ENCODE measurements around the gene DNAJC30. TPM values are rescaled to one million over a fixed set of nuclear protein-coding genes. Genes with fewer than 3 reads are reported as not detected.
"Not testable (repeated sequence)": the region's sequence is repeated elsewhere in the genome, so short reads cannot be mapped to it uniquely, and the experiment has no call there.

The DNAJC30 gene
- polyA plus RNA-seq, 3 donors from 2014 or later: 3.3 to 8.8 (median 7.3) TPM

- H3K36me3 Mint-ChIP-seq: no peaks in the 10 kb centered on the region
- no peak for DNase-seq
Observed at GRCh38 chr7:73669288-73669701, 14.0 kb downstream of the DNAJC30 start.

GRCh38 chr7:73668886-73669230 is 14.4 kb downstream of the DNAJC30 start:
- Mint-ChIP-seq H3K27ac (no peak overlapping the region), H3K4me1 (peaks cover 6 to 11% of the 10 kb centered on the region in 2 donors), H3K27me3 (ENCODE audit: low read depth in 3 of 3) (peaks cover 10 to 28% (median 21%) of the 10 kb centered on the region in 3 donors)

More at GRCh38 chr7:73669288-73669701, 14.0 kb downstream of the DNAJC30 start:
- peaks cover 10 to 24% (median 21%) of the 10 kb centered on the region in 3 donors for H3K27me3 Mint-ChIP-seq (ENCODE audit: low read depth in 3 of 3)
- H3K4me1 Mint-ChIP-seq: peaks cover 6 to 11% of the 10 kb centered on the region in 2 donors
- peaks cover 0 to 2% (median 0%) of the 10 kb centered on the region in 6 donors for H3K9me3 Mint-ChIP-seq
- no peak overlapping the region for H3K27ac Mint-ChIP-seq
- H3K4me3 Mint-ChIP-seq: no peak overlapping the region

DNA sequence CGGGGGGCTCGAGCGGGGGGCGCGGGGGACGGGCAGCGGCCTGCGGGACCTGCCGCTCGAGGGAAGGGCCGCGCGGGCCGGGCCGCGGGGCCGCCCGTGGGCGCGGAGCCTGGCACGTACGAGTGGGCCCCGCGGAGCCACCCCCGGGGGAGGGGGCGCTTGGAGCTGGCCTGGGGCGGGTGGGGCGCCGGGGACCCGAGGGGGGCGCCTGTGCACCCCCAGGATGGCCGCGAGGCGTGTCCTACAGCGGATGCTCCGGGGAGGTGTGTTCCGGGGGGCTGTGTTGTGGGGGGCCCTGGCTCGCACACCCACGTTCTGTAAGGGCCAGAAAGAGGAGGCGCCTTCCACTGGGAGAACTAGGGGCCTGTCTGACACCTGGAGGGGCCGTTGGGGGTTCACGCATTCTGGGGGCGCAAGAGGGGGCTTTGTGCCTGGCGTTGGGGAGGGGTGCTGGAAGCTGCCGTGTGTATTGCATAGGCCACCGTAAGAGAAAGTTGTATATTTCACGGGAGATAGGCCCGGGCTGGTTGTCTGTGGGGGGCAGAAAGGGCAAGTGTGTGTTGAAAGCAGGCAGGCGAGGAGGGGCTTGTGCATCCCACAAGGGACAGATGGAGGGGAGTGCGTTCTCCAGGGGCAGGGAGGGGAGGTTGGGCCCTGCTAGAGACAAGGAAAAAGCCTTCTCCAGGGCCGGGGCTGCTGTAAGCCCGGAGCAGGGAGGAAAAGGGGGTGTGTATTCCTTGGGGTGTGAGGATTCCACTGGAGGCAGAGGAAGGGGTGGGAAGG is 15.0 kb downstream of the DNAJC30 start:
- H3K27ac Mint-ChIP-seq: peak overlapping the region in 1 of 6 donors; percentile 11
- no peaks in the 10 kb centered on the region for H3K36me3 Mint-ChIP-seq
- H3K27me3 Mint-ChIP-seq (ENCODE audit: low read depth in 3 of 3): peaks cover 11 to 29% (median 22%) of the 10 kb centered on the region in 3 donors
- peaks cover 0 to 2% (median under 1%) of the 10 kb centered on the region in 6 donors for H3K9me3 Mint-ChIP-seq
- H3K4me3 Mint-ChIP-seq: peak overlapping the region; percentile 65 to 83 (median 68)
- H3K4me1 Mint-ChIP-seq: peaks cover 6 to 11% of the 10 kb centered on the region in 2 donors
- no peak for DNase-seq

More at GRCh38 chr7:73668886-73669230, 14.4 kb downstream of the DNAJC30 start:
- Mint-ChIP-seq H3K4me3 (peak overlapping the region; percentile 65 to 83 (median 68)), H3K36me3 (no peaks in the 10 kb centered on the region), H3K9me3 (peaks cover 0 to 2% (median 0%) of the 10 kb centered on the region in 6 donors)
- DNase-seq: no peak

GRCh38 chr7:73667344-73668102 is 15.7 kb downstream of the DNAJC30 start, which contains the start of gene VPS37D:
VPS37D (plus strand) TSS chr7:73667831; CDS start chr7:73667959, 128 bp downstream.
- Mint-ChIP-seq H3K9me3 (peaks cover 0 to 9% (median under 1%) of the 10 kb centered on the region in 6 donors), H3K4me3 (peak within 1 kb of the TSS; percentile 70 to 83 (median 77)), H3K27me3 (ENCODE audit: low read depth in 3 of 3) (peaks cover 17 to 33% (median 25%) of the 10 kb centered on the region in 3 donors), H3K27ac (peak within 1 kb of the TSS in 1 of 6 donors; percentile 11), H3K4me1 (peaks cover 6 to 11% of the 10 kb centered on the region in 2 donors), H3K36me3 (no peaks in the 10 kb centered on the region)
- peak; percentile 88 to 91 (median 90) for DNase-seq

DNA sequence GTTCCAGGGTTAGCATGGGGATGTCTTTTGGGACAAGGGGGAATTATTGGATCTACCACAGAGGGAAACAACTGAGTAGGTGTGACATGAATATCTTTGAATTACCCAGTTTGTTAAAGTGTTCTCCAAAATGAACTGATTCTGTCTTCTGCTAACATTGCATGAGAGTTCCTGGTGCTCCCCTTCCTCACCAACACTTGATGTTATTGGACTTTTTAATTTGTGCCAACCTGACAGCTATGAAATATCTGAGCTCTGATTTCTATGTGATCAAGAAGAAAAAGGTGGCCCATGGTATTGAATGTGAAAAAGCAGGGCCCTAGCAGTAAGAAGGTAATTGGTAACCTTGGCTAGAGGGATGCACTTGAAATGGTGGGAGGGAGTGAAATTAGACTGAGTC is 20.2 kb downstream of the DNAJC30 start:
- no peak overlapping the region for H3K27ac Mint-ChIP-seq
- H3K36me3 Mint-ChIP-seq: no peaks in the 10 kb centered on the region
- no peak for DNase-seq
- no peak overlapping the region for H3K4me3 Mint-ChIP-seq
- peaks cover 0 to 5% of the 10 kb centered on the region in 2 donors for H3K4me1 Mint-ChIP-seq
- peaks cover 0 to 9% (median under 1%) of the 10 kb centered on the region in 6 donors for H3K9me3 Mint-ChIP-seq
- peaks cover 15 to 34% (median 19%) of the 10 kb centered on the region in 3 donors for H3K27me3 Mint-ChIP-seq (ENCODE audit: low read depth in 3 of 3)

DNA sequence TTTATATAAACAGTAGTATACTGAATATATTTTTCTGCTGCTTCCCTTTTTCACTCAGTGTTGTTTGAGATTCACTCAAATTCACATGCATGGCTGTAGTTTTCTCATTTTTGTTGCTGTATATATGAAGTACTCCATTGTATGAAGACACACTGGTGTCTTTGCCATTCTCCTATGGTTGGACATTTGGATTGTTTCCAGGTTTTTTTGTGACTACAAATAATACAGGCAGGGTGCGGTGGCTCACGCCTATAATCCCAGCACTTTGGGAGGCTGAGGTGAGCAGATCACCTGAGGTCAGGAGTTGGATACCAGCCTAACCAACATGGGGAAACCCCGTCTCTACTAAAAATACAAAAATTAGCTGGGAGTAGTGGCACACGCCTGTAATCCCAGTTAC is 22.7 kb downstream of the DNAJC30 start:
- not testable (repeated sequence) for H3K27ac Mint-ChIP-seq, H3K4me3 Mint-ChIP-seq, H3K4me1 Mint-ChIP-seq, H3K36me3 Mint-ChIP-seq, DNase-seq, H3K9me3 Mint-ChIP-seq
- peaks cover 7 to 26% (median 14%) of the 10 kb centered on the region in 3 donors for H3K27me3 Mint-ChIP-seq (ENCODE audit: low read depth in 3 of 3)

- Mint-ChIP-seq H3K36me3 (no peaks in the 10 kb centered on the region), H3K4me3 (no peak overlapping the region), H3K4me1 (no peaks in the 10 kb centered on the region), H3K27me3 (ENCODE audit: low read depth in 3 of 3) (peaks cover 6 to 26% (median 11%) of the 10 kb centered on the region in 3 donors), H3K27ac (no peak overlapping the region), H3K9me3 (peaks cover 0 to 7% (median 0%) of the 10 kb centered on the region in 6 donors)
- no peak for DNase-seq
Observed at GRCh38 chr7:73659983-73660382, 23.3 kb downstream of the DNAJC30 start.

GRCh38 chr7:73655309-73655708 is 27.9 kb downstream of the DNAJC30 start:
- H3K4me1 Mint-ChIP-seq, H3K27ac Mint-ChIP-seq, DNase-seq, H3K9me3 Mint-ChIP-seq, H3K36me3 Mint-ChIP-seq, H3K4me3 Mint-ChIP-seq: not testable (repeated sequence)
- H3K27me3 Mint-ChIP-seq (ENCODE audit: low read depth in 3 of 3): peaks cover 4 to 29% (median 5%) of the 10 kb centered on the region in 3 donors

- no peaks in the 10 kb centered on the region for H3K9me3 Mint-ChIP-seq
- peaks cover 9 to 34% (median 11%) of the 10 kb centered on the region in 3 donors for H3K27me3 Mint-ChIP-seq (ENCODE audit: low read depth in 3 of 3)
- H3K27ac Mint-ChIP-seq: no peak overlapping the region
- DNase-seq: no peak
- no peak overlapping the region for H3K4me3 Mint-ChIP-seq
- peaks cover 0 to 6% of the 10 kb centered on the region in 2 donors for H3K4me1 Mint-ChIP-seq
- no peaks in the 10 kb centered on the region for H3K36me3 Mint-ChIP-seq
Observed at GRCh38 chr7:73652541-73652949, 30.7 kb downstream of the DNAJC30 start.

DNA sequence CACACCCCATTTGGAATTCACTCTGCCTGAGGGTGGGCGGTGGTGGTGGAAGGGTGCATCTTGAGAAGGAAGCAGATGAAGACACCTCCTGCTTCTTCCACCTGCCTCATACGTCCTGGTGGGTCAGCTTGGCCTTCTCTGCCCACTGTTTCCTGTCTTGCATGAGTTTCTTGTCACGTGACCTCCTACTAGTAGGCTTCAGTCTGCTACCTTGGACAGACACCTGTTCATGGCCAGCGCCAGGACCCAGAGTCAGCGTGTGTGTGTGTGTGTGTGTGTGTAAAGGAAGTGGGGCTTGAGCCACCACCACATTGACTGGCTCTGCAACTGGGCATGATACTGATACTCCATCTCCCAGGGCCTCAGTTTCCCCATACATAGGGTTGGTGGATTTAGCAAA is 32.7 kb downstream of the DNAJC30 start:
- Mint-ChIP-seq H3K9me3 (no peaks in the 10 kb centered on the region), H3K27ac (no peak overlapping the region), H3K4me3 (no peak overlapping the region), H3K36me3 (no peaks in the 10 kb centered on the region), H3K27me3 (ENCODE audit: low read depth in 3 of 3) (peaks cover 13 to 42% (median 13%) of the 10 kb centered on the region in 3 donors), H3K4me1 (peaks cover 0 to 6% of the 10 kb centered on the region in 2 donors)
- no peak for DNase-seq

DNA sequence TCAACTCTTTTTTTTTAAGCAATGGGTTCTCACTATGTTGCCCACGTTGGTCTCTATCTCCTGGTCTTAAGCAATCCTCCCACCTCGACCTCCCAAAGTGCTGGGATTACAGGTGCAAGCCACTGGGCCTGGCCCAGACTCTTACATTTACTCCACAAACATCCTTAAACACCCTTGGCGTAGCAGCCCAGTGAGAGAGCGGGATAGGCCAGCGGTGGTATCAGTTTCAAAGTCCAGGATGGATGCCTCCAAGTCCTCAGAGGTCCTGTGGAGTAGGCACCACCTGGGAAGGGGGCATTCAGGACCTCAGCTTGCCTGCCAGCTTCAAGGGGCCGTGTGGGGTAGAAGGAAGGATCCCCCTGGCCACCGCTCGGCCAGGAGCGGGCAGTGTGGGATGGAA is 33.7 kb downstream of the DNAJC30 start:
- H3K9me3 Mint-ChIP-seq: no peaks in the 10 kb centered on the region
- H3K27me3 Mint-ChIP-seq (ENCODE audit: low read depth in 3 of 3): peaks cover 13 to 42% (median 13%) of the 10 kb centered on the region in 3 donors
- H3K4me1 Mint-ChIP-seq: peaks cover 0 to 6% of the 10 kb centered on the region in 2 donors
- H3K27ac Mint-ChIP-seq: no peak overlapping the region
- DNase-seq: no peak
- H3K4me3 Mint-ChIP-seq: peak overlapping the region in 2 of 5 donors; percentile 37 to 53
- no peaks in the 10 kb centered on the region for H3K36me3 Mint-ChIP-seq

DNA sequence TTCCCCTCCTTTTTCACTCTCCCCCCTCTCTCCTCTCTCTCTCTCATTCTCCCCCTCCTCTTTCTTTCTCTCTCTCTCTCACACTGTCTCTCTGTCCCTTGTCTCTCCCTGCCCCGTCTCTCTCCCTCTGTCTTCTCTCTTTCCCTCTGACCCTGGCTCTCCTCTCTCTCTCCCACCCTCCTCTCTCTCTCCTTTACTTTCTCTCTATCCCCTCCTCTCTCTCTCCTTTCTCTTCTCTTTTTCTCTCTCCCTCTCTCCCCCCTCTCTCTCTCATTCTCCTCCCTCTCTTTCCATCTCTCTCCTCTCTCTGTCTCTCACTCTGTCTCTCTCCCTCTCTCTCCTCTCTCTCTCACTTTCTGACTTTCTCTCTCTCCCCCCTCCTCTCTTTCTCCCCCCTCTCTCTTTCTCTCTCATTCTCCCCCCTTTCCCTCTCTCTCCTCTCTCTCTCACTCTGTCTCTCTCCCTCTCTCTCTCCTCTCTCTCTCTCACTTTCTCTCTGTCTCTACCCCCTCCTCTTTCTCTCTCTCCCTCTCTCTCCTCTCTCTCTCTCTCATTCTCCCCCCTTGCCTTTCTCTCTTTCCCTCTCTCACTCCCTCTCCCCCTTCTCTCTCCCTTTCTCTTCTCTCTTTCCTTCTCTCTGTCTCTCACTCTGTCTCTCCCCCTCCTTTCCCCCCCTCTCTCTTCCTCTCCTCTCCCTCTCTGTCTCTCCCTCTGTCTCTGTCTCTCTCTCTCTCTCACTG is 34.5 kb downstream of the DNAJC30 start:
- Mint-ChIP-seq H3K4me3 (peak overlapping the region in 4 of 5 donors; percentile 26 to 53 (median 40)), H3K27me3 (ENCODE audit: low read depth in 3 of 3) (peaks cover 13 to 43% (median 14%) of the 10 kb centered on the region in 3 donors), H3K4me1 (peaks cover 0 to 6% of the 10 kb centered on the region in 2 donors), H3K36me3 (no peaks in the 10 kb centered on the region), H3K9me3 (no peaks in the 10 kb centered on the region), H3K27ac (no peak overlapping the region)
- no peak for DNase-seq

Measured in immature natural killer cell (primary cell).